ENCODE measurements around the gene PCDHB14. TPM values are rescaled to one million over a fixed set of nuclear protein-coding genes. Genes with fewer than 3 reads are reported as not detected.
"Not testable (repeated sequence)": the region's sequence is repeated elsewhere in the genome, so short reads cannot be mapped to it uniquely, and the experiment has no call there.

PCDHB14 gene
- total RNA-seq, 1 experiment from 2014 or later, result 0.41 TPM

- no peaks in the 10 kb centered on the region for H3K27me3 Mint-ChIP-seq (ENCODE audit: insufficient read depth, unreplicated experiment)
- no peak overlapping the region for H3K4me3 Mint-ChIP-seq (ENCODE audit: unreplicated experiment)
- H3K4me1 Mint-ChIP-seq (ENCODE audit: low read depth, unreplicated experiment), result no peaks in the 10 kb centered on the region
- H3K9me3 Mint-ChIP-seq (ENCODE audit: unreplicated experiment), result peaks cover 49% of the 10 kb centered on the region
- no peak for TF ChIP-seq CTCF (IDR thresholded peaks at IDR 0.05; ENCODE audit: insufficient read depth in 1 of 2, low read depth in 1 of 2, low read length in 1 of 2, severe bottlenecking in 1 of 2, unreplicated experiment in 1 of 2)
- H3K36me3 Mint-ChIP-seq (ENCODE audit: insufficient read depth, unreplicated experiment), result no peaks in the 10 kb centered on the region
- H3K4me3 ChIP-seq (ENCODE audit: low read depth, low read length), result no peak overlapping the region
- no TSS peak for BruUV-seq (replicated peaks)
- no peaks in the 10 kb centered on the region; the same call in 1 of the 2 replicates for H3K9me3 ChIP-seq
- no peak for DNase-seq
- no peaks in the 10 kb centered on the region for H3K36me3 ChIP-seq (ENCODE audit: control insufficient read depth, insufficient read depth, low read length)
- H3K4me1 ChIP-seq, result no peaks in the 10 kb centered on the region
- H3K27me3 ChIP-seq (replicated peaks; ENCODE audit: control insufficient read depth, insufficient read depth, low read length), result no peaks in the 10 kb centered on the region
- ChIA-PET CTCF (no interaction called here), POLR2A (no interaction called here)
- intact Hi-C loops (cut with micrococcal nuclease; ENCODE audit: unreplicated experiment), result no loop called here
- H3K27ac Mint-ChIP-seq (ENCODE audit: unreplicated experiment), result no peak overlapping the region
These were observed 13.6 kb downstream of the PCDHB14 start for GRCh38 chr5:141236516-141237313.

GRCh38 chr5:141241496-141241895 lies 18.4 kb downstream of the PCDHB14 start:
- no peak overlapping the region for H3K4me3 ChIP-seq (ENCODE audit: low read depth, low read length)
- Mint-ChIP-seq H3K4me3 (ENCODE audit: unreplicated experiment) (no peak overlapping the region), H3K4me1 (ENCODE audit: low read depth, unreplicated experiment) (no peaks in the 10 kb centered on the region), H3K27me3 (ENCODE audit: insufficient read depth, unreplicated experiment) (no peaks in the 10 kb centered on the region), H3K9me3 (ENCODE audit: unreplicated experiment) (peaks cover 50% of the 10 kb centered on the region), H3K36me3 (ENCODE audit: insufficient read depth, unreplicated experiment) (no peaks in the 10 kb centered on the region), H3K27ac (ENCODE audit: unreplicated experiment) (no peak overlapping the region)
- ChIA-PET POLR2A (no interaction called here), CTCF (no interaction called here)
- DNase-seq, result no peak
- H3K36me3 ChIP-seq (ENCODE audit: control insufficient read depth, insufficient read depth, low read length), result no peaks in the 10 kb centered on the region
- intact Hi-C loops (cut with micrococcal nuclease; ENCODE audit: unreplicated experiment), result no loop called here
- H3K27me3 ChIP-seq (replicated peaks; ENCODE audit: control insufficient read depth, insufficient read depth, low read length), result no peaks in the 10 kb centered on the region
- TF ChIP-seq CTCF (IDR thresholded peaks at IDR 0.05; ENCODE audit: insufficient read depth in 1 of 2, low read depth in 1 of 2, low read length in 1 of 2, severe bottlenecking in 1 of 2, unreplicated experiment in 1 of 2), result no peak
- no peaks in the 10 kb centered on the region for H3K4me1 ChIP-seq
- peaks cover 18% of the 10 kb centered on the region for H3K9me3 ChIP-seq
- BruUV-seq (replicated peaks), result no TSS peak

- Histone ChIP-seq H3K36me3 (ENCODE audit: control insufficient read depth, insufficient read depth, low read length) (no peaks in the 10 kb centered on the region), H3K9me3 (peaks cover 27% of the 10 kb centered on the region), H3K27me3 (replicated peaks; ENCODE audit: control insufficient read depth, insufficient read depth, low read length) (no peaks in the 10 kb centered on the region), H3K4me3 (ENCODE audit: low read depth, low read length) (no peak within 1 kb of the TSS), H3K4me1 (no peaks in the 10 kb centered on the region)
- no peak within 1 kb of the TSS for H3K4me3 Mint-ChIP-seq (ENCODE audit: unreplicated experiment)
- POLR2A ChIA-PET, result no interaction called here
- peaks cover 5% of the 10 kb centered on the region for H3K36me3 Mint-ChIP-seq (ENCODE audit: insufficient read depth, unreplicated experiment)
- peaks cover 57% of the 10 kb centered on the region for H3K9me3 Mint-ChIP-seq (ENCODE audit: unreplicated experiment)
- no peaks in the 10 kb centered on the region for H3K27me3 Mint-ChIP-seq (ENCODE audit: insufficient read depth, unreplicated experiment)
- H3K4me1 Mint-ChIP-seq (ENCODE audit: low read depth, unreplicated experiment), result no peaks in the 10 kb centered on the region
- H3K27ac Mint-ChIP-seq (ENCODE audit: unreplicated experiment), result no peak within 1 kb of the TSS
- BruUV-seq (replicated peaks), result no TSS peak
- no peak for TF ChIP-seq CTCF (IDR thresholded peaks at IDR 0.05; ENCODE audit: insufficient read depth in 1 of 2, low read depth in 1 of 2, low read length in 1 of 2, severe bottlenecking in 1 of 2, unreplicated experiment in 1 of 2)
- intact Hi-C loops (cut with micrococcal nuclease; ENCODE audit: unreplicated experiment), result no loop called here
- no peak for DNase-seq
- CTCF ChIA-PET, result no interaction called here
These were observed 22.1 kb downstream of the PCDHB14 start, which contains the start of gene PCDHB15 for GRCh38 chr5:141245250-141245717. Gene PCDHB15 (plus strand): TSS chr5:141245395. CDS start chr5:141245579, 184 bp downstream.

- BruUV-seq (replicated peaks); DNase-seq; POLR2A ChIA-PET; H3K4me1 ChIP-seq; H3K27ac Mint-ChIP-seq (ENCODE audit: unreplicated experiment); H3K4me1 Mint-ChIP-seq (ENCODE audit: low read depth, unreplicated experiment); CTCF ChIA-PET; H3K36me3 ChIP-seq (ENCODE audit: control insufficient read depth, insufficient read depth, low read length); H3K36me3 Mint-ChIP-seq (ENCODE audit: insufficient read depth, unreplicated experiment); H3K27me3 ChIP-seq (replicated peaks; ENCODE audit: control insufficient read depth, insufficient read depth, low read length); H3K4me3 ChIP-seq (ENCODE audit: low read depth, low read length); H3K27me3 Mint-ChIP-seq (ENCODE audit: insufficient read depth, unreplicated experiment); H3K4me3 Mint-ChIP-seq (ENCODE audit: unreplicated experiment); intact Hi-C loops (cut with micrococcal nuclease; ENCODE audit: unreplicated experiment): not testable (repeated sequence)
- H3K9me3 ChIP-seq, result peaks cover 31% of the 10 kb centered on the region
- peaks cover 49% of the 10 kb centered on the region for H3K9me3 Mint-ChIP-seq (ENCODE audit: unreplicated experiment)
These were observed 23.8 kb downstream of the PCDHB14 start for GRCh38 chr5:141246971-141247370.

- H3K4me3 Mint-ChIP-seq (ENCODE audit: unreplicated experiment); POLR2A ChIA-PET; H3K27ac Mint-ChIP-seq (ENCODE audit: unreplicated experiment); H3K4me1 ChIP-seq; CTCF ChIA-PET; BruUV-seq (replicated peaks); H3K36me3 Mint-ChIP-seq (ENCODE audit: insufficient read depth, unreplicated experiment); H3K27me3 ChIP-seq (replicated peaks; ENCODE audit: control insufficient read depth, insufficient read depth, low read length); H3K4me1 Mint-ChIP-seq (ENCODE audit: low read depth, unreplicated experiment); DNase-seq; H3K27me3 Mint-ChIP-seq (ENCODE audit: insufficient read depth, unreplicated experiment); H3K4me3 ChIP-seq (ENCODE audit: low read depth, low read length); H3K36me3 ChIP-seq (ENCODE audit: control insufficient read depth, insufficient read depth, low read length); intact Hi-C loops (cut with micrococcal nuclease; ENCODE audit: unreplicated experiment): not testable (repeated sequence)
- H3K9me3 Mint-ChIP-seq (ENCODE audit: unreplicated experiment), result peaks cover 49% of the 10 kb centered on the region
- peaks cover 32% of the 10 kb centered on the region for H3K9me3 ChIP-seq
These were observed 24.3 kb downstream of the PCDHB14 start for GRCh38 chr5:141247434-141247833.

Data from Caco-2 (cell line).